H9 (cell line): ENCODE results near the gene SCNM1. TPM values are rescaled to one million over a fixed set of nuclear protein-coding genes. Genes with fewer than 3 reads are reported as not detected.
A peak's percentile ranks its signal among the peaks of the same experiment; 100 is the strongest.

Experiments used
- DNase-seq: peaks from one replicate; pipeline ENCODE4 v3.0.0-alpha.2; 2017
- H2AFZ ChIP-seq: one replicate; pipeline ENCODE4 v1.6.1; 2013; ENCODE audit warnings: mild to moderate bottlenecking, low read length, control low read depth, moderate library complexity
- H2AK5ac ChIP-seq: 2 replicates; pipeline ENCODE4 v1.6.1; 2013; ENCODE audit warnings: low read length, control low read depth, mixed read lengths; ENCODE audit not compliant: insufficient read length
- H2BK120ac ChIP-seq: one replicate; pipeline ENCODE4 v1.6.1; 2013; ENCODE audit warnings: low read depth, mild to moderate bottlenecking, low read length, control low read depth, inconsistent platforms; ENCODE audit not compliant: poor library complexity, severe bottlenecking
- H2BK12ac ChIP-seq: 2 replicates; pipeline ENCODE4 v1.6.1; 2013; ENCODE audit warnings: low read length, control low read depth, mixed read lengths, low read depth; ENCODE audit not compliant: insufficient read length
- H2BK15ac ChIP-seq: 2 replicates; pipeline ENCODE4 v1.6.1; 2013; ENCODE audit warnings: low read depth, low read length, control low read depth
- H2BK20ac ChIP-seq: one replicate; pipeline ENCODE4 v1.6.1; 2013; ENCODE audit warnings: low read depth, mild to moderate bottlenecking, low read length, control low read depth, inconsistent platforms; ENCODE audit not compliant: poor library complexity, severe bottlenecking
- H2BK5ac ChIP-seq: 2 replicates; pipeline ENCODE4 v1.6.1; 2013; ENCODE audit warnings: low read length, control low read depth, mixed read lengths; ENCODE audit not compliant: insufficient read length
- H3K14ac ChIP-seq: 2 replicates; pipeline ENCODE4 v1.6.1; 2013; ENCODE audit warnings: low read length, control low read depth; ENCODE audit not compliant: insufficient read depth
- H3K18ac ChIP-seq: 2 replicates; pipeline ENCODE4 v1.6.1; 2013; ENCODE audit warnings: low read depth, mild to moderate bottlenecking, mixed read lengths, low read length, control low read depth; ENCODE audit not compliant: insufficient read length
- H3K23ac ChIP-seq: 2 replicates; pipeline ENCODE4 v1.6.1; 2013; ENCODE audit warnings: low read length, control low read depth, mixed read lengths, low read depth; ENCODE audit not compliant: insufficient read length
- H3K23me2 ChIP-seq: 2 replicates; pipeline ENCODE4 v1.6.1; 2013; ENCODE audit warnings: low read depth, mild to moderate bottlenecking, mixed read lengths, low read length, control low read depth; ENCODE audit not compliant: insufficient read length, poor library complexity, severe bottlenecking
- H3K27ac ChIP-seq: 2 replicates; pipeline ENCODE4 v1.5.1; 2013; ENCODE audit warnings: low read length, control low read depth, mixed read lengths, low read depth; ENCODE audit not compliant: insufficient read length
- H3K27me3 ChIP-seq: 2 replicates; pipeline ENCODE4 v1.6.1; 2013; ENCODE audit warnings: low read length, control low read depth, inconsistent platforms; ENCODE audit not compliant: insufficient read depth
- H3K4ac ChIP-seq: 2 replicates; pipeline ENCODE4 v1.6.1; 2013; ENCODE audit warnings: low read depth, mild to moderate bottlenecking, control low read depth, inconsistent platforms, low read length, moderate library complexity
- H3K4me1 ChIP-seq: 2 replicates; pipeline ENCODE4 v1.6.1; 2013; ENCODE audit warnings: low read length, control low read depth, inconsistent platforms; ENCODE audit not compliant: insufficient read depth
- H3K4me2 ChIP-seq: 2 replicates; pipeline ENCODE4 v1.6.1; 2013; ENCODE audit warnings: low read length, control low read depth, mixed read lengths; ENCODE audit not compliant: insufficient read length, insufficient read depth
- H3K56ac ChIP-seq: 2 replicates; pipeline ENCODE4 v1.6.1; 2013; ENCODE audit warnings: low read depth, mild to moderate bottlenecking, mixed read lengths, low read length, control low read depth; ENCODE audit not compliant: insufficient read length
- H3K79me1 ChIP-seq: 2 replicates; pipeline ENCODE4 v1.6.1; 2013; ENCODE audit warnings: low read depth, mild to moderate bottlenecking, moderate library complexity, low read length, control low read depth, inconsistent platforms; ENCODE audit not compliant: insufficient read depth, poor library complexity, severe bottlenecking
- H3K79me2 ChIP-seq: 2 replicates; pipeline ENCODE4 v1.6.1; 2013; ENCODE audit warnings: low read length, control low read depth, inconsistent platforms; ENCODE audit not compliant: insufficient read depth
- H3K9ac ChIP-seq: 2 replicates; pipeline ENCODE4 v1.6.1; 2013; ENCODE audit warnings: low read length, control low read depth, mixed read lengths; ENCODE audit not compliant: insufficient read length; ENCODE audit errors: extremely low read depth
- H3K9me3 ChIP-seq: one replicate; pipeline ENCODE4 v1.6.1; 2013; ENCODE audit warnings: low read depth, low read length, inconsistent platforms; ENCODE audit not compliant: control insufficient read depth
- H3T11ph ChIP-seq: one replicate; pipeline ENCODE4 v1.6.1; 2013; ENCODE audit warnings: mild to moderate bottlenecking, low read length, control low read depth, inconsistent platforms
- H4K20me1 ChIP-seq: one replicate; pipeline ENCODE4 v1.6.1; 2013; ENCODE audit not compliant: control insufficient read depth, insufficient read length, insufficient read depth
- H4K5ac ChIP-seq: 2 replicates; pipeline ENCODE4 v1.6.1; 2013; ENCODE audit warnings: low read depth, mild to moderate bottlenecking, mixed read lengths, low read length, control low read depth; ENCODE audit not compliant: insufficient read length
- H4K8ac ChIP-seq: replicated peaks from 2 replicates; pipeline ENCODE4 v1.6.1; 2013; ENCODE audit warnings: low read length, control low read depth, mixed read lengths, low read depth; ENCODE audit not compliant: insufficient read length
- H4K91ac ChIP-seq: 2 replicates; pipeline ENCODE4 v1.6.1; 2013; ENCODE audit warnings: low read depth, mild to moderate bottlenecking, moderate library complexity, mixed read lengths, low read length, control low read depth; ENCODE audit not compliant: insufficient read length
- H3K27ac Mint-ChIP-seq, 3 experiments: 2 replicates in 2 of 3; 3 replicates in 1 of 3; pipeline ENCODE4 v1.8.0; 2020 to 2021; ENCODE audit warnings: mixed read lengths in 3 of 3, mild to moderate bottlenecking in 1 of 3, moderate library complexity in 1 of 3
- H3K27me3 Mint-ChIP-seq: 2 replicates; pipeline ENCODE4 v1.8.0; 2021; ENCODE audit warnings: low read depth, mild to moderate bottlenecking, moderate library complexity, mixed read lengths
- H3K36me3 Mint-ChIP-seq, 3 experiments: 2 replicates in 2 of 3; 3 replicates in 1 of 3; pipeline ENCODE4 v1.8.0; 2020 to 2021; ENCODE audit warnings: low read depth in 3 of 3, mixed read lengths in 3 of 3; ENCODE audit not compliant: insufficient read depth in 1 of 3
- H3K4me1 Mint-ChIP-seq, 2 experiments: 2 replicates each; pipeline ENCODE4 v1.8.0; 2020; ENCODE audit warnings: mixed read lengths in 2 of 2
- H3K4me3 Mint-ChIP-seq, 2 experiments: 2 replicates in 1 of 2; 3 replicates in 1 of 2; pipeline ENCODE4 v1.8.0; 2020 to 2021; ENCODE audit warnings: mild to moderate bottlenecking in 2 of 2, mixed read lengths in 2 of 2, moderate library complexity in 1 of 2
- H3K9me3 Mint-ChIP-seq, 2 experiments: 2 replicates in 1 of 2; 3 replicates in 1 of 2; pipeline ENCODE4 v1.8.0; 2020; ENCODE audit warnings: mild to moderate bottlenecking in 2 of 2, mixed read lengths in 2 of 2, moderate library complexity in 1 of 2
- CTCF ChIP-seq: fragments of 200-600 bp; sonication (generic); conservative IDR thresholded peaks from 3 replicates; pipeline ENCODE4 v1.8.0; 2021; ENCODE audit warnings: antibody characterized with exemption, mild to moderate bottlenecking
- WGBS: extraction: QIAGEN DNeasy Blood & Tissue Kit; methylation state at CpG from one replicate; pipeline ENCODE4 v1.1.7; 2013; ENCODE audit warnings: missing lambda C conversion rate, low lambda C conversion rate, mixed read lengths; ENCODE audit not compliant: insufficient read length; ENCODE audit errors: extremely low coverage; 5-methylcytosine and 5-hydroxymethylcytosine counted together
- total RNA-seq: library from RNA; stranded (reverse); gene quantifications from 2 replicates; pipeline ENCODE4 v1.2.1, GENCODE V29; 2021

The SCNM1 gene
- total RNA-seq, 1 experiment from 2014 or later: 60.5 TPM

- Histone ChIP-seq H3K27ac (no peak overlapping the region), H3K79me2 (no peaks in the 10 kb centered on the region), H3K9ac (no peak overlapping the region), H4K8ac (no peak overlapping the region), H2BK12ac (no peak overlapping the region), H3K23me2 (peaks cover 15% of the 10 kb centered on the region), H2BK20ac (no peak overlapping the region), H3K14ac (no peak overlapping the region), H2BK120ac (no peak overlapping the region), H4K91ac (no peak overlapping the region), H3K79me1 (no peaks in the 10 kb centered on the region), H3K9me3 (no peaks in the 10 kb centered on the region), H2AFZ (no peak overlapping the region), H3K27me3 (no peaks in the 10 kb centered on the region; the same call in 1 of the 2 replicates), H2BK15ac (no peak overlapping the region), H3K4ac (no peak overlapping the region), H3K56ac (no peak overlapping the region), H3T11ph (no peak overlapping the region), H2AK5ac (no peak overlapping the region), H4K20me1 (no peaks in the 10 kb centered on the region), H2BK5ac (no peak overlapping the region), H3K4me1 (no peaks in the 10 kb centered on the region), H3K4me2 (peak overlapping the region; percentile 53), H3K23ac (no peak overlapping the region), H3K18ac (no peak overlapping the region), H4K5ac (no peak overlapping the region)
- no CpG with 5 or more reads among the region's 45 CpGs for WGBS
- DNase-seq: peak; percentile 97
- Mint-ChIP-seq H3K27ac (peak overlapping the region; percentile 61 to 89 (median 81); a peak in 6 of 7 replicates), H3K27me3 (peaks cover 12% of the 10 kb centered on the region), H3K4me3 (peak overlapping the region; percentile 62 to 76), H3K36me3 (peaks cover under 1 to 21% (median 17%) of the 10 kb centered on the region in 3 experiments; a peak in 6 of 7 replicates), H3K9me3 (no peaks in the 10 kb centered on the region), H3K4me1 (peaks cover 14 to 25% of the 10 kb centered on the region in 2 experiments)
- TF ChIP-seq CTCF: no peak
Observed at GRCh38 chr1:151130987-151131586, 34.9 kb upstream of the SCNM1 start.
